GM10248 (cell line): ENCODE data around the gene UBQLN3.

ENCODE experiments used
- CTCF ChIA-PET: fragments of 300-600 bp; sonication (Branson Sonifier 250); formaldehyde crosslinking; extraction: SDS; loops from one replicate; lab custom pipeline; 2021; ENCODE audit warnings: antibody characterized with exemption; lab: Yijun Ruan, JAX
- POLR2A ChIA-PET: fragments of 350-650 bp; sonication (Branson Sonifier 250); formaldehyde crosslinking; extraction: SDS; loops from one replicate; lab custom pipeline; 2020; ENCODE audit warnings: antibody characterized with exemption; lab: Yijun Ruan, JAX
- DNase-seq: peaks from one replicate; pipeline ENCODE4 v3.0.0; 2012; ENCODE audit errors: extremely low spot score
- TF ChIP-seq, protein P1 (sequence below): IDR thresholded peaks from 2 replicates; pipeline ENCODE4 v1.5.1; 2012; ENCODE audit warnings: mild to moderate bottlenecking, low read depth; ENCODE audit errors: extremely low read depth, missing control alignments, control extremely low read depth

The UBQLN3 gene

GRCh38 chr11:5476186-5476819 is 33.5 kb downstream of the UBQLN3 start:
- TF ChIP-seq, protein P1, sequence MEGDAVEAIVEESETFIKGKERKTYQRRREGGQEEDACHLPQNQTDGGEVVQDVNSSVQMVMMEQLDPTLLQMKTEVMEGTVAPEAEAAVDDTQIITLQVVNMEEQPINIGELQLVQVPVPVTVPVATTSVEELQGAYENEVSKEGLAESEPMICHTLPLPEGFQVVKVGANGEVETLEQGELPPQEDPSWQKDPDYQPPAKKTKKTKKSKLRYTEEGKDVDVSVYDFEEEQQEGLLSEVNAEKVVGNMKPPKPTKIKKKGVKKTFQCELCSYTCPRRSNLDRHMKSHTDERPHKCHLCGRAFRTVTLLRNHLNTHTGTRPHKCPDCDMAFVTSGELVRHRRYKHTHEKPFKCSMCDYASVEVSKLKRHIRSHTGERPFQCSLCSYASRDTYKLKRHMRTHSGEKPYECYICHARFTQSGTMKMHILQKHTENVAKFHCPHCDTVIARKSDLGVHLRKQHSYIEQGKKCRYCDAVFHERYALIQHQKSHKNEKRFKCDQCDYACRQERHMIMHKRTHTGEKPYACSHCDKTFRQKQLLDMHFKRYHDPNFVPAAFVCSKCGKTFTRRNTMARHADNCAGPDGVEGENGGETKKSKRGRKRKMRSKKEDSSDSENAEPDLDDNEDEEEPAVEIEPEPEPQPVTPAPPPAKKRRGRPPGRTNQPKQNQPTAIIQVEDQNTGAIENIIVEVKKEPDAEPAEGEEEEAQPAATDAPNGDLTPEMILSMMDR = peak; percentile 83
- CTCF ChIA-PET = interaction anchor here (0.7 to 2.8 kb wide), 23 partner anchors 9 to 878 kb away, joined by 3 to 15 read pairs (median 4); partner anchors contain the start of genes OR51I2, OR52N2 and UBQLNL
- peak; percentile 68 for DNase-seq
- POLR2A ChIA-PET = interaction anchor here (0.5 kb wide), 1 partner anchor 209 kb away, joined by 4 read pairs; no protein-coding TSS in a partner anchor

- POLR2A ChIA-PET = no interaction called here
- CTCF ChIA-PET = no interaction called here
- TF ChIP-seq, protein P1 = no peak
- DNase-seq = no peak
Observed at GRCh38 chr11:5473921-5474320, 35.8 kb downstream of the UBQLN3 start.

DNA sequence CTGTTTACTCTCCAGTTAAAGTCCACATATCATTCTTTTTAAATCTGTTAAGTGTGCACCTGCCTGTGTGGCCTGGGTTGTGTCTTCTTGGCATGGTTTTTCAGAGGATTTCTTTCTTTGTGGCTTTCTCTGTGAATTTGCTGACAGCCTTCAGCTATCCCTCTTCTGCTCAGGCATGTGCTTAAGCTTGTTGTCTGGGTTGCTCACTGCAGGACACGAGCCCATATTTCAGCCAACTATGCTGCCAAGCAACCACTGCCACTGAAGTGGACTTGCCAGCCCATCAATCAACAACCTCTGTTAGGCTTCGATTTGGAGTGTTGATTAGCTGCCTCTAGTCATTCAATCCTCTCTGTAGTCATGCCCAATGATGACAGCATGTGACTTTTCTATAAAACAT is 42.2 kb downstream of the UBQLN3 start:
- ChIA-PET CTCF (interaction anchor here (1.4 to 2.2 kb wide), 2 partner anchors 9 to 19 kb away, joined by 3 to 15 read pairs; no protein-coding TSS in a partner anchor), POLR2A (no interaction called here)
- no peak for DNase-seq
- TF ChIP-seq, protein P1 = no peak

DNA sequence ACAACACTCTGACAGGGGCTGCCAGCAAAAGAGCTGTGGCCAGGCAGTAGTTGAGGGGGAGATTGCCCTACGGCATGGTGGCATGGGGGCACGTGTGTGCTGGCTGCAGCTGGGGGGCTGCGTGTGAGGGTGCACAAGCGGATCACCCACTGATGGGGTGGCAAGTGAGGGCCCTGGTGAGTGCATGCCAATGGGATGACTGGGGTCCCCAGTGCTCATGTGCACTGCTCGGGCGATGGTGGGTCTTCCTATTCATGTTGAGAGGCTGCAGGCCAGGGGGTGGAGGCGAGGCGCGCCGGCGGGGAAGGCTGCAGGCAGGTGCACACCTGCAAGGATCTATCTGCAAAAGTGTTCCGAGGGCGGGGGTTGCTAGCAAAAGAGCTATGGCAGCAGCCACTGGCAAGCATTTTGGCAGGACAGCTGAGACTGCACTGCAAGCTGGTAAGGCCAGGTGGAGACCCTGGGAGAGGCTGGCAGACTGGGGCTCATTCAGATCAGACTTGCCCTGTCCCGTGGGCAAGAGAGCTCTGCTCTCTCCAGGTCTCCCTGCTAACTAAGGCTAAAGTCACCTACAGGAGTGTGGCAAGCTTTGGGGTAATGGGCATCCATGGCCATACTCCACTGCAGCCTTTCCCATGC is 48.7 kb downstream of the UBQLN3 start:
- TF ChIP-seq, protein P1 = no peak
- no peak for DNase-seq
- POLR2A ChIA-PET = no interaction called here
- CTCF ChIA-PET = no interaction called here
